Mesenchymal stem cell (in vitro differentiated cells and primary cell): ENCODE results near the gene CHCHD1.
"Not testable (repeated sequence)": the region's sequence is repeated elsewhere in the genome, so short reads cannot be mapped to it uniquely, and the experiment has no call there.

Experiments used
- DNase-seq: peaks from one replicate; pipeline ENCODE4 v3.0.0-alpha.2; 2013
- H2AFZ ChIP-seq: one replicate; pipeline ENCODE4 v1.6.1; 2013; ENCODE audit warnings: low read depth, mild to moderate bottlenecking, control low read depth, inconsistent platforms, low read length, moderate library complexity
- H2AK5ac ChIP-seq: 2 replicates; pipeline ENCODE4 v1.6.1; 2013; ENCODE audit warnings: low read length, moderate library complexity, mild to moderate bottlenecking, inconsistent platforms; ENCODE audit not compliant: severe bottlenecking
- H2BK120ac ChIP-seq: one replicate; pipeline ENCODE4 v1.6.1; 2013; ENCODE audit warnings: low read depth, mild to moderate bottlenecking, inconsistent platforms, low read length, moderate library complexity
- H2BK12ac ChIP-seq, 2 experiments: one replicate each; pipeline ENCODE4 v1.6.1; 2013; ENCODE audit warnings: inconsistent platforms in 2 of 2, low read length in 2 of 2, mild to moderate bottlenecking in 2 of 2, moderate library complexity in 2 of 2, control low read depth in 1 of 2
- H2BK15ac ChIP-seq: one replicate; pipeline ENCODE4 v1.6.1; 2013; ENCODE audit warnings: mild to moderate bottlenecking, low read depth, inconsistent platforms; ENCODE audit not compliant: poor library complexity, severe bottlenecking
- H2BK5ac ChIP-seq: 2 replicates; pipeline ENCODE4 v1.6.1; 2013; ENCODE audit warnings: low read depth, mild to moderate bottlenecking, low read length, control low read depth, inconsistent platforms; ENCODE audit not compliant: poor library complexity, severe bottlenecking
- H3K14ac ChIP-seq, 2 experiments: one replicate each; pipeline ENCODE4 v1.6.1; 2013; ENCODE audit warnings: inconsistent platforms in 2 of 2, low read length in 2 of 2, control low read depth in 1 of 2, mild to moderate bottlenecking in 1 of 2, moderate library complexity in 1 of 2
- H3K18ac ChIP-seq, 2 experiments: one replicate each; pipeline ENCODE4 v1.6.1; 2013; ENCODE audit warnings: inconsistent platforms in 2 of 2, low read length in 2 of 2, control low read depth in 1 of 2, low read depth in 1 of 2, mild to moderate bottlenecking in 1 of 2
- H3K23ac ChIP-seq, 2 experiments: one replicate each; pipeline ENCODE4 v1.6.1; 2013; ENCODE audit warnings: inconsistent platforms in 2 of 2, low read length in 2 of 2, mild to moderate bottlenecking in 2 of 2, moderate library complexity in 2 of 2, control low read depth in 1 of 2
- H3K27ac ChIP-seq: 2 replicates; pipeline ENCODE4 v1.5.1; 2013; ENCODE audit warnings: mild to moderate bottlenecking, moderate library complexity, low read length, control low read depth, inconsistent platforms; ENCODE audit not compliant: poor library complexity, severe bottlenecking
- H3K27me3 ChIP-seq, 2 experiments: 2 replicates each; pipeline versions ENCODE4 v1.6.1 to v1.7.0; 2013; ENCODE audit warnings: low read length in 2 of 2, mild to moderate bottlenecking in 2 of 2, moderate library complexity in 2 of 2, control low read depth in 1 of 2, inconsistent platforms in 1 of 2; ENCODE audit not compliant: control insufficient read depth in 1 of 2, insufficient read depth in 1 of 2
- H3K36me3 ChIP-seq, 2 experiments: 2 replicates each; pipeline versions ENCODE4 v1.6.1 to v1.7.0; 2013; ENCODE audit warnings: low read length in 2 of 2, control low read depth in 1 of 2, inconsistent platforms in 1 of 2, low read depth in 1 of 2, mild to moderate bottlenecking in 1 of 2; ENCODE audit not compliant: insufficient read depth in 2 of 2, control insufficient read depth in 1 of 2
- H3K4ac ChIP-seq, 2 experiments: one replicate each; pipeline ENCODE4 v1.6.1; 2013; ENCODE audit warnings: inconsistent platforms in 2 of 2, low read length in 2 of 2, mild to moderate bottlenecking in 2 of 2, moderate library complexity in 2 of 2, control low read depth in 1 of 2, low read depth in 1 of 2
- H3K4me1 ChIP-seq: 2 replicates; pipeline ENCODE4 v1.6.1; 2013; ENCODE audit warnings: low read depth, low read length, control low read depth; ENCODE audit not compliant: control insufficient read depth, insufficient read depth
- H3K4me2 ChIP-seq: 2 replicates; pipeline ENCODE4 v1.6.1; 2013; ENCODE audit warnings: low read length, mild to moderate bottlenecking, inconsistent platforms; ENCODE audit not compliant: poor library complexity, severe bottlenecking
- H3K4me3 ChIP-seq, 2 experiments: 2 replicates each; pipeline versions ENCODE4 v1.5.1 to v1.7.0; 2013; ENCODE audit warnings: low read length in 2 of 2, mild to moderate bottlenecking in 2 of 2, control low read depth in 1 of 2, low read depth in 1 of 2; ENCODE audit not compliant: insufficient read depth in 1 of 2
- H3K79me1 ChIP-seq: replicated peaks from 2 replicates; pipeline ENCODE4 v1.6.1; 2013; ENCODE audit warnings: mild to moderate bottlenecking, control low read depth, low read length, inconsistent platforms; ENCODE audit not compliant: poor library complexity, severe bottlenecking
- H3K9ac ChIP-seq: 2 replicates; pipeline ENCODE4 v1.7.0; 2013; ENCODE audit warnings: mild to moderate bottlenecking, low read length, moderate library complexity
- H3K9me3 ChIP-seq: 2 replicates; pipeline ENCODE4 v1.7.0; 2013; ENCODE audit warnings: mild to moderate bottlenecking, low read length; ENCODE audit not compliant: control insufficient read depth
- H4K8ac ChIP-seq: one replicate; pipeline ENCODE4 v1.6.1; 2013; ENCODE audit warnings: inconsistent platforms, mild to moderate bottlenecking, low read length, moderate library complexity
- H4K91ac ChIP-seq: one replicate; pipeline ENCODE4 v1.6.1; 2013; ENCODE audit warnings: mild to moderate bottlenecking, low read length, inconsistent platforms
- WGBS: methylation state at CpG from one replicate; pipeline ENCODE4 v1.1.7; 2013; ENCODE audit warnings: mixed read lengths; 5-methylcytosine and 5-hydroxymethylcytosine counted together

CHCHD1 gene

GRCh38 chr10:73791871-73792400, 10.1 kb downstream of the CHCHD1 start:
- peaks cover 30% of the 10 kb centered on the region for H3K79me1 ChIP-seq
- H3K14ac ChIP-seq: no peak overlapping the region
- no peak overlapping the region for H2AK5ac ChIP-seq
- peaks cover 74 to 80% of the 10 kb centered on the region in 2 experiments for H3K36me3 ChIP-seq
- H3K27me3 ChIP-seq: no peaks in the 10 kb centered on the region
- H3K23ac ChIP-seq: no peak overlapping the region
- no peak for DNase-seq
- no peaks in the 10 kb centered on the region for H3K9me3 ChIP-seq
- H2BK12ac ChIP-seq: no peak overlapping the region
- no peak overlapping the region for H4K91ac ChIP-seq
- H2AFZ ChIP-seq: no peak overlapping the region
- H2BK120ac ChIP-seq: no peak overlapping the region
- H3K27ac ChIP-seq: no peak overlapping the region
- H3K4me1 ChIP-seq: peaks cover 7% of the 10 kb centered on the region
- no peak overlapping the region for H3K4me2 ChIP-seq
- H2BK15ac ChIP-seq: no peak overlapping the region
- no peak overlapping the region for H3K4me3 ChIP-seq
- no peak overlapping the region for H3K9ac ChIP-seq
- no peak overlapping the region for H3K18ac ChIP-seq
- no peak overlapping the region for H3K4ac ChIP-seq
- WGBS: 96% methylated on average over 26 of the region's 26 CpGs
- H2BK5ac ChIP-seq: no peak overlapping the region
- H4K8ac ChIP-seq: no peak overlapping the region

GRCh38 chr10:73793456-73793855, 11.6 kb downstream of the CHCHD1 start:
- no peak overlapping the region for H2BK5ac ChIP-seq
- no peak overlapping the region for H2AK5ac ChIP-seq
- no peak overlapping the region for H2BK12ac ChIP-seq
- no peak overlapping the region for H3K18ac ChIP-seq
- DNase-seq: no peak
- WGBS: 97% methylated on average over 5 of the region's 5 CpGs
- H2BK120ac ChIP-seq: no peak overlapping the region
- no peaks in the 10 kb centered on the region for H3K4me1 ChIP-seq
- H4K8ac ChIP-seq: no peak overlapping the region
- no peak overlapping the region for H3K27ac ChIP-seq
- H3K4me3 ChIP-seq: no peak overlapping the region
- H2AFZ ChIP-seq: no peak overlapping the region
- no peak overlapping the region for H3K4ac ChIP-seq
- peaks cover 89 to 95% of the 10 kb centered on the region in 2 experiments for H3K36me3 ChIP-seq
- peaks cover 30% of the 10 kb centered on the region for H3K79me1 ChIP-seq
- H3K9me3 ChIP-seq: no peaks in the 10 kb centered on the region
- no peak overlapping the region for H3K14ac ChIP-seq
- no peak overlapping the region for H3K9ac ChIP-seq
- H4K91ac ChIP-seq: no peak overlapping the region
- H3K4me2 ChIP-seq: no peak overlapping the region
- no peaks in the 10 kb centered on the region for H3K27me3 ChIP-seq
- no peak overlapping the region for H2BK15ac ChIP-seq
- no peak overlapping the region for H3K23ac ChIP-seq

GRCh38 chr10:73795491-73795890, 13.6 kb downstream of the CHCHD1 start:
- not testable (repeated sequence) for H4K91ac ChIP-seq, H3K27me3 ChIP-seq, H2BK15ac ChIP-seq, H3K9ac ChIP-seq, H3K18ac ChIP-seq, H3K14ac ChIP-seq, H2AK5ac ChIP-seq, H3K4me1 ChIP-seq, H3K4me3 ChIP-seq, H2BK12ac ChIP-seq, H3K4ac ChIP-seq, H2BK5ac ChIP-seq, H3K23ac ChIP-seq, H3K4me2 ChIP-seq, H3K27ac ChIP-seq, H4K8ac ChIP-seq, DNase-seq, H3K9me3 ChIP-seq, H2BK120ac ChIP-seq, H2AFZ ChIP-seq
- WGBS: 98% methylated on average over 9 of the region's 10 CpGs
- H3K36me3 ChIP-seq: peaks cover 89 to 97% of the 10 kb centered on the region in 2 experiments
- H3K79me1 ChIP-seq: peaks cover 18% of the 10 kb centered on the region

GRCh38 chr10:73796035-73796434, 14.2 kb downstream of the CHCHD1 start:
- H3K18ac ChIP-seq, H2AFZ ChIP-seq, H2BK120ac ChIP-seq, H4K8ac ChIP-seq, H3K9ac ChIP-seq, DNase-seq, H2BK12ac ChIP-seq, H3K23ac ChIP-seq, H3K4me1 ChIP-seq, H3K4ac ChIP-seq, H3K27me3 ChIP-seq, H3K27ac ChIP-seq, H3K14ac ChIP-seq, H3K4me2 ChIP-seq, H2BK15ac ChIP-seq, H3K9me3 ChIP-seq, H4K91ac ChIP-seq, H2AK5ac ChIP-seq, H2BK5ac ChIP-seq, H3K4me3 ChIP-seq: not testable (repeated sequence)
- 99% methylated on average over 8 of the region's 8 CpGs for WGBS
- Histone ChIP-seq H3K79me1 (peaks cover 15% of the 10 kb centered on the region), H3K36me3 (peaks cover 90 to 96% of the 10 kb centered on the region in 2 experiments)
